Measurements from ENCODE around the gene PPAN. TPM values are rescaled to one million over a fixed set of nuclear protein-coding genes. Genes with fewer than 3 reads are reported as not detected.
A peak's percentile ranks its signal among the peaks of the same experiment; 100 is the strongest.

Gene PPAN
- total and polyA plus RNA-seq, 10 donors: 26.8 to 90.2 (median 47.2) TPM

DNA sequence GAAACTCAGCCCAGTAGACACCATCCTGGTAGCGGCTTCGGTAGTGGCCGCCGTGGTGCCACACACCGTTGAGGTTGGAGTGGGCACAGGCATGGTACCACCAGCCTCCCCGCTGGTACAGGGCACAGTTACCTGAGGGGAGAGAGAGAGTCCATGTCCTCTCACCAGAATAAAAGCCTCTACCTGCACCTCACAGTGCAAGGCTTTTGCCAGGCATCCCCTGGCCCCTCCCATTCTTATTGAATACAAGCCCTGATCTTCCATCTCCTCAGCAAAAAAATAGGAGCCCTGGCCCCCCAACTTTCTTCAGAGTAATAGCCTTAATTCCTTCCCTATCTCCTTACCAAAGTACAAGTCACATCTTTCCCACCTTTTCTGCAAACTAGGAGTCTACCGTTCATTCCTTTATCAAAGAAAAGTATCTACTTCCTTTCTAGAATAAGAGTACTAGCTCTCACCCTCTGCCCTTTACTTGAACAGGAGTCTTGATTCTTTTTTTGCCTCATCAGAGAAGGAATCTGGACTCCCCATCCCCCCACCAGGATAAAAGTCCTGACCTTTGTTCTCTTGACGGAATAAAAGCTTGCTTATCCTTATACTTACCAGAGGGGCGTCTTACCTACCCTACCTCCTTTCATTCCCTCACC lies 13.4 kb upstream of the PPAN start:
- H3K9me3 ChIP-seq: peaks cover 0 to 3% (median 0%) of the 10 kb centered on the region in 8 donors
- no peaks in the 10 kb centered on the region for H3K27me3 ChIP-seq (replicated peaks in 1 of 7)
- 93 to 96% (median 94%) methylated on average over 5 to 9 of the region's 9 CpGs for WGBS, 5 donors
- DNase-seq: peak; percentile 7
- peak in 1 of 3 donors; percentile 23 for TF ChIP-seq POLR2AphosphoS5 (IDR thresholded peaks at IDR 0.05)
- no peak for TF ChIP-seq POLR2A (IDR thresholded peaks at IDR 0.05)
- TF ChIP-seq, protein P1, sequence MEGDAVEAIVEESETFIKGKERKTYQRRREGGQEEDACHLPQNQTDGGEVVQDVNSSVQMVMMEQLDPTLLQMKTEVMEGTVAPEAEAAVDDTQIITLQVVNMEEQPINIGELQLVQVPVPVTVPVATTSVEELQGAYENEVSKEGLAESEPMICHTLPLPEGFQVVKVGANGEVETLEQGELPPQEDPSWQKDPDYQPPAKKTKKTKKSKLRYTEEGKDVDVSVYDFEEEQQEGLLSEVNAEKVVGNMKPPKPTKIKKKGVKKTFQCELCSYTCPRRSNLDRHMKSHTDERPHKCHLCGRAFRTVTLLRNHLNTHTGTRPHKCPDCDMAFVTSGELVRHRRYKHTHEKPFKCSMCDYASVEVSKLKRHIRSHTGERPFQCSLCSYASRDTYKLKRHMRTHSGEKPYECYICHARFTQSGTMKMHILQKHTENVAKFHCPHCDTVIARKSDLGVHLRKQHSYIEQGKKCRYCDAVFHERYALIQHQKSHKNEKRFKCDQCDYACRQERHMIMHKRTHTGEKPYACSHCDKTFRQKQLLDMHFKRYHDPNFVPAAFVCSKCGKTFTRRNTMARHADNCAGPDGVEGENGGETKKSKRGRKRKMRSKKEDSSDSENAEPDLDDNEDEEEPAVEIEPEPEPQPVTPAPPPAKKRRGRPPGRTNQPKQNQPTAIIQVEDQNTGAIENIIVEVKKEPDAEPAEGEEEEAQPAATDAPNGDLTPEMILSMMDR (IDR thresholded peaks at IDR 0.05 in 8 of 11, conservative IDR thresholded peaks at IDR 0.05 in 3 of 11): no peak
- no peak overlapping the region for H3K4me3 ChIP-seq
- intact Hi-C loops (cut with DNase I; ENCODE audit: low total_unique reads): no loop called here
- peak overlapping the region in 4 of 8 donors; percentile 23 to 73 (median 42) for H3K27ac ChIP-seq
- peaks cover 3 to 41% (median 24%) of the 10 kb centered on the region in 6 donors for H3K4me1 ChIP-seq
- peaks cover 0 to 56% (median 46%) of the 10 kb centered on the region in 6 donors for H3K36me3 ChIP-seq

DNA sequence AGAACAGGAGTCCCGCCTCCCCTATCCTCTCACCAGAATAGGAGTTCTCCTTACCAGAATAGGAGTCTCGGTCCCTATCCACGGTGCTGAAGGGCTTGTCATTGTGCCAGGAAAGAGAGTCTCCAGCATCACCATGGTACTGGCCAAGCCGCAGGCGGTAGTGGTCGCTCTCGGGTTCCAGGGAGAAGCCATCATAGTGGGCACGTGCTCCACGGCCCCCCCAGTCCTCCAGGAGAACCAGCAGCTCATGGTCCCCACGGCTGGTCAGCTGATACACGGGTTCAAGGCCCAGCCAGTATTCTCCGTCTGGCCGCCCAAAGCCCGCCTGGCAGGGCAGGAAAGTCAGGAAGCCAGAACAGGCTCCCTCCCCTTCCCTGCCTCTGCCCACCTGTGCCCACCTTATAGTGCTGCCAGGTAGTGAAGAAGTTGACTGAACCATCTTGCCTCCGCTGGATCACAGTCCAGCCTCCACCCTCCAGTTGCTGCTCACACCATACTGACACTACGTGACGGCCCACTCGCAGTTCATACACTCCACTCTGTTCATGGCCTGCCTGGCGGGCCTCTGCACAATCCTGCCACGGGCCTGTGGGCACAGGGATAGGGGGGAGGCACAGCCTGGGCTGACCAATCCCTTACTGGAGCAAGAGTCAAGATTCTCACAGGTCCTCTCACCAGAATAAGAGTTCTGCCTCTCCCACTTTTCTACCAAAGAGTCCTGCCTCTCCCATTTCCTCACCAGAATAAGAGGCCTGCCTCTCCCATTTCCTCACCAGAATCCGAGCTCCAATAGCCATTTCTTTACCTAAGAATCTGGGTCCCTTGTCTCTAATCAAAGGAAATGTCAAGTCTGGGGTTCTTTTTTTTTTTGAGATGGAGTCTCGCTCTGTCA lies 12.6 kb upstream of the PPAN start:
- peaks cover 0 to 54% (median 46%) of the 10 kb centered on the region in 6 donors for H3K36me3 ChIP-seq
- H3K9me3 ChIP-seq: peaks cover 0 to 3% (median 0%) of the 10 kb centered on the region in 8 donors
- intact Hi-C loops (cut with DNase I; ENCODE audit: low total_unique reads): no loop called here
- H3K4me3 ChIP-seq: no peak overlapping the region
- DNase-seq: peak; percentile 71
- no peaks in the 10 kb centered on the region for H3K27me3 ChIP-seq (replicated peaks in 1 of 7)
- 82 to 96% (median 91%) methylated on average over 10 to 22 of the region's 22 CpGs for WGBS, 5 donors
- H3K27ac ChIP-seq: no peak overlapping the region
- H3K4me1 ChIP-seq: peaks cover 3 to 47% (median 24%) of the 10 kb centered on the region in 6 donors
- TF ChIP-seq POLR2A (IDR thresholded peaks at IDR 0.05) (no peak), POLR2AphosphoS5 (IDR thresholded peaks at IDR 0.05) (peak in 2 of 3 donors; percentile 37 to 60)
- TF ChIP-seq, protein P1 (IDR thresholded peaks at IDR 0.05 in 8 of 11, conservative IDR thresholded peaks at IDR 0.05 in 3 of 11): no peak

DNA sequence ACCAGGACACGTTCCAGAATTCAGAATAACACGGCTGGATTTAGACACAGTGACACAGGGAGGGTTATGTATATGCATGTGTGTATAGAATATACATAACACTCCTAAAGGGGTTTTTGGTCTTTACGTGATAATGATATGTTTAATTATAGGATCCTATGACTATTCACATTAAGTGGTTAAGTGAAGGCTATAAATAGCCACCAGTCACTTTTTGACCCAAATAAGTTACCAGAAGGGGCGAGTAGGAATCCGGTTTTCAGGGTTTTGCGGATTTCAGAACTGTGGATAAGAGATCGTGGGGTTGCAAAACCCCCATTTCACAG lies 10.6 kb upstream of the PPAN start:
- Histone ChIP-seq H3K9me3 (peaks cover 0 to 3% (median 0%) of the 10 kb centered on the region in 8 donors), H3K36me3 (peaks cover 0 to 34% (median 29%) of the 10 kb centered on the region in 6 donors), H3K4me1 (peaks cover 6 to 67% (median 32%) of the 10 kb centered on the region in 6 donors), H3K27me3 (replicated peaks in 1 of 7) (no peaks in the 10 kb centered on the region), H3K4me3 (peak overlapping the region in 4 of 8 donors; percentile 47 to 75 (median 51)), H3K27ac (peak overlapping the region in 7 of 8 donors; percentile 72 to 91 (median 84))
- 55 to 70% (median 57%) methylated on average over 7 of the region's 7 CpGs for WGBS, 5 donors
- TF ChIP-seq POLR2A (IDR thresholded peaks at IDR 0.05): no peak
- TF ChIP-seq, protein P1 (IDR thresholded peaks at IDR 0.05 in 8 of 11, conservative IDR thresholded peaks at IDR 0.05 in 3 of 11): no peak
- TF ChIP-seq POLR2AphosphoS5 (IDR thresholded peaks at IDR 0.05): no peak
- intact Hi-C loops (cut with DNase I; ENCODE audit: low total_unique reads): no loop called here
- no peak for DNase-seq
